DMS 273 (cell line): Measurements from ENCODE around the gene TMEM176A.

ENCODE experiments used
- DNase-seq: peaks from one replicate; lab custom pipeline; 2025; ENCODE audit not compliant: unreplicated experiment; lab: John Stamatoyannopoulos, UW

Gene TMEM176A

DNA sequence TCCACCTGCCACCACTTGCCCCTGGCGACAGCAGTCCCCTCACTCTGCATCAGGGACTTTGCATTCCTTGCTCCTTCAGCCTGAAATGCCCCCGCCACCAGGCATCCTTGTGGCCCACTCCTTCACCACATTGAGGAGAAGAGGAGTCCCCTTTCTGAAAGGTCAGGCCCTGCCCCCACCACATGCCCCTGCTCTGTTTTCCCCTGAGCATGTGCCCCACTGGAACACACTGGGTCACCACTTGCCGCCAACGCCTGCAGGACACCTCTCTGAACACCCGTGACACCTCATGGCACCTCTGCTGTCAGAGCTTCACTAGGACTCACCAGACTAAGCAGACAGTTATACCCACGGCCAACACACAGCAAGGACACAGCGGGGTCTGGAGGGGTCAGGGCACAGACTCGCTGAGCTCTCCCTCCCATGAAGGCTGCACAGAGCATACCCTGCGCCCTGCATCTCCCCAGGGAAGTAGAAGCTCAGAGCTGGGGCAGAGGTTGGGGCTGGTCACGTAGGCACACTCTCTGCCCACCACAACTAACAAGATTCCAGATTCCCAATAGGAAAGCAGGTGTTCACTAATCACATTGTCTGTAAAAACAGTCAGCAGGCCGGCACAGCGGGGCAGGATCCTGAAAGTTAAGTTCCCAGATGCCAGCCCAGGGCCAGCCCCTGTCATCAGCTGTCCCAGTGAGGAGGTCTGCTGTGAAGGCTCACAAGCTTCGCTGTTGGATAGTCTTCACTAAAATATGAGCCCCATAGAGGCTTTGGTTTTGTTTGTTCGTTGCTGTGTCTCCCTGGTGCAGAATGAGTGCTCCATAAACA lies 45.9 kb downstream of the TMEM176A start:
- no peak for DNase-seq

DNA sequence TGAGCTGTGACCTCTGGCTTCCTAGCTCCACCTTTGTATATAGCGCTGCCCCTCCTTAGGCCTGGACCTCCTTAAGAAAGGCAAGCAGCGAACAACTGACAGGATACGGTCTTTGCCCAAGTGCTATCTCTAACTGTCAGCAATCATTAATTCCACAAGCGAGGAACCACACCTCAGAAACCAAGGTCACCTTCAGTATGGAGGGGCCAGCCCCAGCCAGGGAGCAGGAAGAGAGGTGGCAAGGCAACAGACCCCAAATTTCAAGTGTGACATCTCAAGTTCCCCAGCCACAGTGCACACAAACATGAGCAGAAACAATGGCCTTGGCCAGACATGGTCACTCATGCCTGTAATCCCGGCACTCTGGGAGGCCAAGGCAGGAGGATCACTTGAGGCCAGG lies 47.0 kb downstream of the TMEM176A start:
- no peak for DNase-seq

GRCh38 chr7:150848111-150848510 lies 47.5 kb downstream of the TMEM176A start:
- DNase-seq: no peak

DNA sequence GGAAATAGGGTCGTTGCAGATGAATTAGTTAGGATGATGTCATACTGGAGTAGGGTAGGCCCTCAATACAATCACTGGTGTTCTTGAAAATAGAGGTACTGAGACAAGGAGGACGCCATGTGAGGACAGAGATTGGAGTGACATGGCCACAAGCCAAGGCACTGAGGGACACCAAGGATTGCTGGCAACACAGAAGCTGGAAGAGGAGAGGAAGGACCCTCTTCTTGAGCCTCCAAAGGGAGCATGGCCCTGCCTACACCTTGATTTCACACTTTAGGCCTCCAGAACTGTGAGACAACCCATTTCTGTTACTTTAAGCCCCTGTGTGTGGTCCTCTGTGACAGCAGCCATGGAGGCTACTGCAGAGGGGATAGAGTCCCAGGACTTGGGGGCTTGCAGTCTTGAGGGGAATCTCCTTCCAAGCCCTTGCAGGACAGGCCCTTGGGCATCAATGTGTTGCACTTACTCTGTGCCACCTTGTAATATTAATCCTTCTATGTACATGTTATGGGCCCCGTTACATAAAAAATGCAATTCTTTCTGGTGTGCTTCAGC lies 48.1 kb downstream of the TMEM176A start:
- DNase-seq: no peak

GRCh38 chr7:150849204-150849775 lies 48.7 kb downstream of the TMEM176A start:
- DNase-seq: no peak

DNA sequence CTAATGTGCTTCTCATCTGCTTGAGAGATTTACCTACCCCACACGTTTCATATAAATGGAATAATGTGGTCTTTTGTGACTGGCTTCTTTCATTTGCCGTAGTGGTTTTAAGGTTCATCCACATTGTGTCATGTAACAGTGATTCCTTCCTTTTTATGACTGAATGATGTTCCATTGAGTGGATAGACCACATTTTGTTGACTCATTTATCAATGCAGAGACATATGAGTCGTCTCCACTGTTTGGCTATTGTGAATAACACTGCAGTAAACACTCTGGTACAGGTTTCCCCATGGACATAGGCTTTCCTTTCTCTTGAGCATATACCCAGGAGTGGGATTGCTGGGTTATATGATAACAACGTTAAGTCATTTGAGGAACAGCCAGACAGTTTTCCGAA lies 49.7 kb downstream of the TMEM176A start:
- no peak for DNase-seq

DNA sequence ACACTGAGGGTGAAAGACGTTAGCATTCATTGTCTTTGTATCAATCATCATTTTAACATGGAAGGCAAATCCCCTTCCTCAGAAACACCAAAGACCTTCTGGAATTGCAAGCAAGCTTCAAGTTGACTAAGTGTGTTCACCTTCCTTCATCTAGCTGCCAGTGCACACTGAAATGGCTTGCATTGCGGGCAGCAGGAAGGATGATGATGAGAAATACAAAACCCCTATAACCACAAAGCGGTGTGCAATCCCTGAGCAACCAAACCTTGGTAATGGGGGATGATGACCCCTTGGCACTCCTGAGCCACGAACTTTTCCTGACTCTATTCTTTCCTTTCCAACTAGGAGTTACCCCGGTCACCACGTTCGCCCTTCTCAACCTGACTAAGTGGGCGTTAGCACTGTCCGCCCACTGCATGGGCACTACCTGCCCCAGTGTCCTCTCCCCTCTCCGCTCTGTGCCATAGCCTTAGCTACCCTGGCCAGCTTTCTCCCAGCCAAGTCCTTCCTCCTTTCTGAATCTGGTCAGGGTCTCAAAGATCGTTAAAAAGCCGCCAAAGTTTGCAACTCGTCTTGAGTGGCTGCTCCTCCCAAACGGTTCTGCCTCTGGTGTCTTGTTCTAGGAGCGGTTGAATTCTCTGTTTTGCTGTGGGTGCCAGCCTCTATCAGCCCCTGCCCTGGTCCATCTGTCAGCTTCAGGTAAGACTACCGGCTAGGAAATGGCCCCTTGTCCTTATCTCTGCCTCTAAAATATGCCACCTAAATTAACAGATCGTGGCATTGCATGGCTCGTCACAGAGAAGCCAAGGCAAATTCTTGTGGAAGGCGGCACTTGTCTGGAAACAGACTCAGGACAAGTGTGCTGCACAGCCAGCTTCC lies 51.2 kb downstream of the TMEM176A start:
- no peak for DNase-seq

DNA sequence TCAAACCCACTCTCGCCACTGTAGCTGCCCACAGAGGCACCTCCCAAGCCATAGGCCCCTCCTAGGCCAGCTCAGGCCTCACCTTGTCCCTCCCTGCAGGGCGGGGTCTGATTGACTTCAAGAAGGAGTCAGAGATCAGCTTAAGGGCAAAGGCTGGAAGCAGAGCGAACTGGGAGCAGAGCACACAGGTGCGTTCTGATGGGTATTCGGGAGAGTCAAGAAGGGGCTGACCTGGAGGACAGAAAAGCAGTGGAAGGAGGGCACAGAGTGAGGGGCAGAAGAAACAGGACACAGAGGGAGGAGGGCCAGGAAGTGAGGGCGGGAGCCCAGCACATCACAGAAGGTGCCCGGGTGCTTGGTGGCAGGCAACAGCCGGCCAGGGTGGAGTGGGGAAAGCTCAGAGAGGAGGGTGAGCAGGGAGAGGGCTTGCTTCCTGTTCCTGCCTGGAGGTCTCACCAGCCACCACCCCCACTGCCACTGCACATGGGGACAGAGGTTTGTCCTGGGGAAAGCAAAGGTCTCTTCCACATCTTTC lies 51.9 kb downstream of the TMEM176A start, which contains the start of gene AOC1:
Gene AOC1, plus strand, starts transcription at position 147 of the 535 bp plus-strand sequence. CDS start 3,954 bp downstream, outside the sequence.
- no peak for DNase-seq

DNA sequence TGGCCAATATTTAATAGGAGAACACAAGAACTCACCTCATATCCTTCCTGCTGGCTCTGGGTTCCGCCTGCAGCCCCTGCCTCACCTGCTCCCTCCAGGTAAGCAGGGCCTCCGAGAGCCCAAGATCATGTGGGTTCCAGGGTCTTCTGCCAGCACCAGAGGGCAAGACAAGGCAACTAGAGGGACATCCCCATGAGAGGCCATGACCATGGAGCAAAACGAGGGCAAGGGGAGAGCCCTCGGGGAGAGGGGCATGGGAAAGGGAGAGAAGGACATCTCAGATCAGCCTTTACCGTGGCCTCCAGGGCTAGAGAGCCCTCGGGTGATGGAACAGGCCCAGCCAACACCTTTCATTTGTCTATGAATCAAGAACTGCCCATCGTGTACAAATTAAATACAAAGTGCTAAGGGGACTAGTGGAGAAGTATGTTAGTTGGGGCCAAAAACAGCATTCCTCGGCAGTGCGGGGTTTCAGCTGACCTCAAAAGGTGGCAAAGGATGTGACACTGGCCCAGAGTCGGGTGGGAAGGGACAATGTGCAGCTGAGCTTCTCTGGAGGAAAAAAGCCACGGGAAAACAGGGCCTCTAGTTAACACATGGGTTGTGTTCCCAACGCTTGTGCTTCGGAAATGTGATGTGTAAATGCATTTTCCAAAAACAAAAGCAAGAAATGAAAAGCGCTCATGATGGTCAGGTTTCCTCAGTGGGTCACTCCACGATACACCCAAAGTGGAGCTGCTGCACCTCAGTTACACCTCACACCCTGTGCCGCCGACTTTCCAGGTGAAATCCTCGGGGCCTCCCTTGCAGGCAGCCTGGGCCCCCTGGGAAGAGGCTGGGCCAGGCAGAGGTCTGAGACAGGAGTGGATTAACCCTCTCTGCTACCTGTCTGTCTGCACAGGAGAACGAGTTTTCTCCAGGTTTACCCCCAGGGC lies 53.8 kb downstream of the TMEM176A start:
- DNase-seq: no peak
